ENCODE data around the gene WDR31.

Gene WDR31

DNA sequence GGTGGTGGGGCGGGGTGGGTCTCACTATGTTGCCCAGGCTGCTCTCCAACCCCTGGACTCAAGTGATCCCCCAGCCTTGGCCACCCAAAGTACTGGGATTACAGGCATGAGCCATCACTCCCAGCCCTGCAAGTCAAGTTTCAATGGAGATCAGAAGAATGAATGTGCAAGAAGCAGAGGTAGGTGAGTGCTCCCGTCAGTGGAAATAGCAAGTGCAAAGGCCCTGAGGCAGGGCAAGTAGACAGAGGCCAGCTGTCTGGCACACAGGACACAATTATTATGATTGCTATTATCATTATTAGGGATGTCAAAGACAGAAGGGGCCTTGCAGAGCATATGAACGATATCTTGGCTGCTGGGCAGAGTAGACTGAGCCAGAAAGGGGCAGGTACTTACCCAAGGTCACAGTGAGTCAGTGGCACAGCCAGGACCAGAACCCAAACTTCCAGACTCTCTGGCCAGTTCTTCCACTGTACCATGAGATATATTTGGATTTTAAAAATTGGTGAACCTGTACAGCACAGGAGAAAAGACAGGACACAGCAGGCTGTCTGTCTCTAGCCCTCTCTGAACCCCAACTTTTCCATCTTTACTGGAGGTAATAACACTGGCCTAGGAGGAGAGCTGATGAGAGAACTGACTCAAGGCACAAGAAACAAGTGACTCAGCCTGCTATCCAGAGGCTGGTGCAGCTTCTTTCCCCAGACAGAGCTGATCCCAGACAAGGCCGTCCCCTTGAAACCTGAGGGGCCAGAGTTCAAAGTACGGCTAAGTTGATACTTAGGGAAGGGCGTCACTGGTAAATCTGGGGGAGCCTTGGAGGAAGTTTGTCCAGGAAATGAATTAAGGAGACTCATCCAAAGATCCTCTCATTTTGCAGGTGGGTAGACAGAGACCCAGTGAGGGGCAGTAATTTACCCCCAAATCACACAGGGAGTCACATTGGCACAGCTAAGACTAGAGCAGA, 35.3 kb upstream of the WDR31 start:
- Mint-ChIP-seq H3K9me3 (no peaks in the 10 kb centered on the region), H3K27ac (no peak overlapping the region), H3K4me3 (peak overlapping the region; percentile 81), H3K27me3 (ENCODE audit: low read depth, poor library complexity) (no peaks in the 10 kb centered on the region), H3K36me3 (ENCODE audit: low read depth) (peaks cover 15% of the 10 kb centered on the region), H3K4me1 (peaks cover 34% of the 10 kb centered on the region)
- TF ChIP-seq, protein P1, sequence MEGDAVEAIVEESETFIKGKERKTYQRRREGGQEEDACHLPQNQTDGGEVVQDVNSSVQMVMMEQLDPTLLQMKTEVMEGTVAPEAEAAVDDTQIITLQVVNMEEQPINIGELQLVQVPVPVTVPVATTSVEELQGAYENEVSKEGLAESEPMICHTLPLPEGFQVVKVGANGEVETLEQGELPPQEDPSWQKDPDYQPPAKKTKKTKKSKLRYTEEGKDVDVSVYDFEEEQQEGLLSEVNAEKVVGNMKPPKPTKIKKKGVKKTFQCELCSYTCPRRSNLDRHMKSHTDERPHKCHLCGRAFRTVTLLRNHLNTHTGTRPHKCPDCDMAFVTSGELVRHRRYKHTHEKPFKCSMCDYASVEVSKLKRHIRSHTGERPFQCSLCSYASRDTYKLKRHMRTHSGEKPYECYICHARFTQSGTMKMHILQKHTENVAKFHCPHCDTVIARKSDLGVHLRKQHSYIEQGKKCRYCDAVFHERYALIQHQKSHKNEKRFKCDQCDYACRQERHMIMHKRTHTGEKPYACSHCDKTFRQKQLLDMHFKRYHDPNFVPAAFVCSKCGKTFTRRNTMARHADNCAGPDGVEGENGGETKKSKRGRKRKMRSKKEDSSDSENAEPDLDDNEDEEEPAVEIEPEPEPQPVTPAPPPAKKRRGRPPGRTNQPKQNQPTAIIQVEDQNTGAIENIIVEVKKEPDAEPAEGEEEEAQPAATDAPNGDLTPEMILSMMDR (IDR thresholded peaks at IDR 0.05) = no peak
- no peak for DNase-seq

DNA sequence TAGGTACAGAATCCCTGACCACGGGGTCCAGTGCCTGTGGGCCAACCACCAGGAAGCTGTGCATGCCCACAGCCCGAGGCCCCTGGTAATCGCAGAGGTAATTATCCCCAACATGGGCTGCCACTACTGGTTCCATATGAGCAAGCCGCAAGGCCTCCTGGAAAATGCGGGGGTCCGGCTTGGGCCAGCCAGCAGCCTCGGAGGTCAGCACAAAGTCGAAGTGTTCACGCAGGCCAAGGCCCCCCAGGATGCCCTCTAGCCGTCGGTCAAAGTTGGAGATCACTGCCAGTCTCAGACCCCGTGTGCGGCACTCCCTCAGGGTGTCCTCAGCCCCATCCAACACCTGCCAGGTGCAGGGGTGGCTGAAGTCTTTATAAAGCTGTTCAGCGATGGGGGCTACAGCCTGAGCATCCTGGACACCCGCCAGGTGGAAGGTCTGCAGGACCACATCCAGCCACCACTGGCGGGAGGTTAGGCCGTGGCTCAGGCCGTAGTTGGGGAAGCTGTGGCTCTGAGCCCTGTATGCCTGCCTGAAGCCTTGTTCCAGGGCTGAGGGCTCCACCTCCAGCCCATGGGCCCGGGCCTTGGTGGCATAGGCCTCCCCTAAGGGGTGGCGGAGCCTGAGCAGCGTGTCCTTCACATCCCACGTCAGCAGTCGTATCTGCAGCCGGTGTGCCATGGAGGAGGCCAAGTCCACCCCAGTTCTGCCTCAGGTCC, 33.8 kb upstream of the WDR31 start:
- no peak overlapping the region for H3K4me3 Mint-ChIP-seq

DNA sequence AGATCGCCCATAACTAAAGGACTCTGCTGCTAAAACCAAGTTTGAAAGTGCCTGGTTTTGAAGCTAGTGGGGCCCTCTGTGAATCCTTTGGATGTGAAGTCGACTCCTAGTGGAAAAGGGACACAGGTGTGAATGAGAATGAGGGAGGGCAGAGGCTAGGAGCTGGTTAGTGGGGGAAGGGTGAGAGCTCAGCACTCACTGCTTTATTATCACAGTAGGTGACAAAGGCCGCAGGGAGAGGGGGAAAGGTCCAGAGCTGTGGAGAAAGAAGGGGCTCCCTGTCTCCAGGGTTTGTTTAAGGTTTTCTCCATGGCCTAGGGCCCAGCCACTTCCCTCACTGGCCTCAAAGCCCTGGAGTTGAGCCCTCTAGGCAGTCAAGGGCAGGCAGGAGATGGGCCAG, 33.2 kb upstream of the WDR31 start:
- TF ChIP-seq, protein P1 (IDR thresholded peaks at IDR 0.05) = no peak
- H3K9me3 Mint-ChIP-seq = no peaks in the 10 kb centered on the region
- DNase-seq = no peak
- H3K4me3 Mint-ChIP-seq = no peak overlapping the region
- peaks cover 16% of the 10 kb centered on the region for H3K4me1 Mint-ChIP-seq
- peaks cover 15% of the 10 kb centered on the region for H3K36me3 Mint-ChIP-seq (ENCODE audit: low read depth)
- H3K27me3 Mint-ChIP-seq (ENCODE audit: low read depth, poor library complexity) = no peaks in the 10 kb centered on the region
- peak overlapping the region; percentile 70 for H3K27ac Mint-ChIP-seq

More for the DNA sequence above, 33.8 kb upstream of the WDR31 start:
- no peak for DNase-seq
- no peaks in the 10 kb centered on the region for H3K9me3 Mint-ChIP-seq
- H3K4me1 Mint-ChIP-seq = peaks cover 21% of the 10 kb centered on the region
- H3K36me3 Mint-ChIP-seq (ENCODE audit: low read depth) = peaks cover 15% of the 10 kb centered on the region
- H3K27ac Mint-ChIP-seq = no peak overlapping the region
- H3K27me3 Mint-ChIP-seq (ENCODE audit: low read depth, poor library complexity) = no peaks in the 10 kb centered on the region
- TF ChIP-seq, protein P1 (IDR thresholded peaks at IDR 0.05) = no peak

DNA sequence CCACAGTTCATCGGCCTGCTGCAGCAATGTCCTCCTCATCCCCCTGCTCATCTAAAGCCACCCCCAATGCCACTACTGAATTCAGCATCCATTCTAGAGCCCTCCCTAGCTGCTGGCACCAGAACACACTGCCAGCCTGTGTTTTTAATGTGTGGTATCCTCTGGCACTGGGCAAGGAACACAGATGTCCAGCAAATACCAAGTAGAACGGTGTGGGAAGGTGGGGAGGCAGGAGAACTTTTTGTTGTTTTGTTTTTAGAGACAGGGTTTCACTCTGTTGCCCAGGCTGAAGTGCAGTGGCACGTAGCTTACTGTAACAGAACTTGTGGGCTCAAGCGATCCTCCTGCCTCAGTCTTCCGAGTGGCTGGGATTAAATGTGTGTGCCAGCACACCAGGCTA, 32.0 kb upstream of the WDR31 start:
- peaks cover 15% of the 10 kb centered on the region for H3K36me3 Mint-ChIP-seq (ENCODE audit: low read depth)
- no peak overlapping the region for H3K27ac Mint-ChIP-seq
- no peak overlapping the region for H3K4me3 Mint-ChIP-seq
- H3K27me3 Mint-ChIP-seq (ENCODE audit: low read depth, poor library complexity) = no peaks in the 10 kb centered on the region
- peaks cover 16% of the 10 kb centered on the region for H3K4me1 Mint-ChIP-seq
- no peaks in the 10 kb centered on the region for H3K9me3 Mint-ChIP-seq
- DNase-seq = no peak
- TF ChIP-seq, protein P1 (IDR thresholded peaks at IDR 0.05) = no peak

DNA sequence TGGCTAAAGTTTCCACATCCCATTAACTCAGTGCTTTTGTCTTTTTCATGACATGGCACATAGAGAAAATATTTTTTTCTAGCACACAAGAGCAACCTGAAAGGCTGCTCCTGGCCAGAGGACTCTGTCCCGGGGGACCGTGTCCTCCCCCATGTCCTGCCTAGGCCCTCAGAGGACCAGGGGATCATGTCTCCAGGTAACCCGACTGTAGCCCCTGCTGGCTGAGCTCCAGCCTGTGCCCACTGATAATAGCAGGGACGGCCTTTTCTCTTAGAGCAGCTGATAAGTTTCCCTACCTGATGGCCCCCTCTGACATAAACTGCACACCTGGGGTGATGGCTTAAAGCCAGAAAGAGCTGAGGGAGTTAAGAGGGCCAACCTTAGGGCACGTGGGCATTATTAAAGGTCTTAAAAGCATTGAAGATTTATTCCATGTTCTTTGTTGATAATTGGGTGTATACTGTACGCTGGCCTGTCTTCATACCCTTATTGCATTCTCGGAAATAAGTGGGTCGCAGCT, 30.8 kb upstream of the WDR31 start:
- no peaks in the 10 kb centered on the region for H3K9me3 Mint-ChIP-seq
- peaks cover 16% of the 10 kb centered on the region for H3K4me1 Mint-ChIP-seq
- DNase-seq = no peak
- H3K27ac Mint-ChIP-seq = no peak overlapping the region
- peaks cover 15% of the 10 kb centered on the region for H3K36me3 Mint-ChIP-seq (ENCODE audit: low read depth)
- TF ChIP-seq, protein P1 (IDR thresholded peaks at IDR 0.05) = no peak
- H3K4me3 Mint-ChIP-seq = no peak overlapping the region
- no peaks in the 10 kb centered on the region for H3K27me3 Mint-ChIP-seq (ENCODE audit: low read depth, poor library complexity)

All from nephron progenitor cell (in vitro differentiated cells).